ENCODE results near the gene TLR5. TPM values are rescaled to one million over a fixed set of nuclear protein-coding genes. Genes with fewer than 3 reads are reported as not detected.

The TLR5 gene
- total and polyA plus RNA-seq, 2 experiments from 2014 or later, result 1.5 to 1.9 TPM

DNA sequence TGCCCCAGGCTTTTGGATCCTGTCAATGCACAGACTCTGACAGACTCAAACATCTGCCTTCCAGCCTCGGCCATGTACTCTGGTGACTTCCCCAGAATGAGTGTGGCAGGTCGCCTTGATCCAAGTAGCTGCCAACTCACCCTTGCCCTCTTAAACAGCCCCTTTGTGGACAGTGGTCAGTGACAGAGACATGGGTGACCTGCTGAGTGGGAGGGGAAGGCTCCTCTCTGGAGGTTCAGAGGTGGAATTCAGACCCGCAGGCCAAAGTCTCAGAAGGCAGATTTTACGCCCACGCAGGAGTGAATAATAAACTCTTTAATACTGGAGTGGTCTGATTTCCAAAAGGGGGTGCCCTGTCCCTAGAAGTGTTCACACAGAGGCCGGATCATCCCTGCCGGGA lies 63.5 kb downstream of the TLR5 start:
- no peak overlapping the region for H3K27ac ChIP-seq
- H4K20me1 ChIP-seq (ENCODE audit: insufficient read depth, poor library complexity, severe bottlenecking), result no peaks in the 10 kb centered on the region
- no peaks in the 10 kb centered on the region for H3K27me3 ChIP-seq
- no peaks in the 10 kb centered on the region for H3K9me2 ChIP-seq (replicated peaks; ENCODE audit: insufficient read depth)
- no peak for TF ChIP-seq EZH2phosphoT487 (IDR thresholded peaks at IDR 0.05; ENCODE audit: low read depth, severe bottlenecking, unreplicated experiment)
- 91% methylated on average over 7 of the region's 7 CpGs for WGBS (ENCODE audit: low lambda C conversion rate, missing lambda C conversion rate)
- DNase-seq (ENCODE audit: low spot score), result no peak
- H3K9me3 ChIP-seq (ENCODE audit: low read depth), result no peaks in the 10 kb centered on the region
- no peak overlapping the region for H3K4me3 ChIP-seq
- no peak overlapping the region for H3K4me2 ChIP-seq
- H3K4me1 ChIP-seq (ENCODE audit: insufficient read depth), result peaks cover 10% of the 10 kb centered on the region
- no peaks in the 10 kb centered on the region for H3K79me2 ChIP-seq
- H2AFZ ChIP-seq, result no peak overlapping the region
- H3K36me3 ChIP-seq (replicated peaks; ENCODE audit: insufficient read depth, low read depth), result no peaks in the 10 kb centered on the region

DNA sequence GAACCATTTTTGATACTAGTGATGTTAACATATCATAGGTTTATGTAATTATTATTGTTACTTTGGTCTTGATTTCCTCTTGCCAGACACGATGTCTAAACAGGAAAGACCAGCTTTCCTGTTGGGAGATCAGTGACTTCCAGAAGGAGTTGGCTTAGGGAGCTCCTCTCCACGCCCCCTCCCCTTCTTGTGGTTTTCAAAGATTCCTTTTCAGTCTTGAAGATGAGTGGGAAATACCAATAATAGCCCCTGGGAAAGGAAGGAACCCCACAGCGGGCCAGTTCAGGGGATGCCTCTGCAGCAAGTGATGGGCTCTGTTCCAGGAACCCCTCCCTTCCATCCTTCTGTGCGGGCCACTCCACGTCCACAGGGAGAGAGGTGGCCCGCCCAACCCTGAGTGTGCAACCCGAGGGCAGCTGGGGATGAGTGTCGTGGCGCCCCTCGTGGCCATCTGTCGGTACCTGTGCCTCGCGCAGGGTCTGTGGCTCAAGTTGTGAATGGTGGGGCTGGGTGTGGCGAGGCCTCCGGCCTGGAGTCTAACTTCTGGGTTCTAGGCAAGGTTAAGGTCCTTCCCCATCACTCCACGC lies 65.7 kb downstream of the TLR5 start:
- Histone ChIP-seq H3K9me2 (replicated peaks; ENCODE audit: insufficient read depth) (no peaks in the 10 kb centered on the region), H3K79me2 (no peaks in the 10 kb centered on the region), H3K9me3 (ENCODE audit: low read depth) (no peaks in the 10 kb centered on the region), H3K4me1 (ENCODE audit: insufficient read depth) (peaks cover 12% of the 10 kb centered on the region), H3K4me3 (no peak overlapping the region), H3K27ac (no peak overlapping the region), H3K27me3 (no peaks in the 10 kb centered on the region), H2AFZ (no peak overlapping the region), H4K20me1 (ENCODE audit: insufficient read depth, poor library complexity, severe bottlenecking) (no peaks in the 10 kb centered on the region), H3K36me3 (replicated peaks; ENCODE audit: insufficient read depth, low read depth) (no peaks in the 10 kb centered on the region), H3K4me2 (no peak overlapping the region)
- 85% methylated on average over 16 of the region's 16 CpGs for WGBS (ENCODE audit: low lambda C conversion rate, missing lambda C conversion rate)
- TF ChIP-seq, protein P1, sequence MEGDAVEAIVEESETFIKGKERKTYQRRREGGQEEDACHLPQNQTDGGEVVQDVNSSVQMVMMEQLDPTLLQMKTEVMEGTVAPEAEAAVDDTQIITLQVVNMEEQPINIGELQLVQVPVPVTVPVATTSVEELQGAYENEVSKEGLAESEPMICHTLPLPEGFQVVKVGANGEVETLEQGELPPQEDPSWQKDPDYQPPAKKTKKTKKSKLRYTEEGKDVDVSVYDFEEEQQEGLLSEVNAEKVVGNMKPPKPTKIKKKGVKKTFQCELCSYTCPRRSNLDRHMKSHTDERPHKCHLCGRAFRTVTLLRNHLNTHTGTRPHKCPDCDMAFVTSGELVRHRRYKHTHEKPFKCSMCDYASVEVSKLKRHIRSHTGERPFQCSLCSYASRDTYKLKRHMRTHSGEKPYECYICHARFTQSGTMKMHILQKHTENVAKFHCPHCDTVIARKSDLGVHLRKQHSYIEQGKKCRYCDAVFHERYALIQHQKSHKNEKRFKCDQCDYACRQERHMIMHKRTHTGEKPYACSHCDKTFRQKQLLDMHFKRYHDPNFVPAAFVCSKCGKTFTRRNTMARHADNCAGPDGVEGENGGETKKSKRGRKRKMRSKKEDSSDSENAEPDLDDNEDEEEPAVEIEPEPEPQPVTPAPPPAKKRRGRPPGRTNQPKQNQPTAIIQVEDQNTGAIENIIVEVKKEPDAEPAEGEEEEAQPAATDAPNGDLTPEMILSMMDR (IDR thresholded peaks at IDR 0.05; ENCODE audit: poor library complexity), result no peak
- TF ChIP-seq EZH2phosphoT487 (IDR thresholded peaks at IDR 0.05; ENCODE audit: low read depth, severe bottlenecking, unreplicated experiment), result no peak
- TF ChIP-seq EZH2 (IDR thresholded peaks at IDR 0.05; ENCODE audit: borderline replicate concordance), result no peak
- no peak for DNase-seq (ENCODE audit: low spot score)

DNA sequence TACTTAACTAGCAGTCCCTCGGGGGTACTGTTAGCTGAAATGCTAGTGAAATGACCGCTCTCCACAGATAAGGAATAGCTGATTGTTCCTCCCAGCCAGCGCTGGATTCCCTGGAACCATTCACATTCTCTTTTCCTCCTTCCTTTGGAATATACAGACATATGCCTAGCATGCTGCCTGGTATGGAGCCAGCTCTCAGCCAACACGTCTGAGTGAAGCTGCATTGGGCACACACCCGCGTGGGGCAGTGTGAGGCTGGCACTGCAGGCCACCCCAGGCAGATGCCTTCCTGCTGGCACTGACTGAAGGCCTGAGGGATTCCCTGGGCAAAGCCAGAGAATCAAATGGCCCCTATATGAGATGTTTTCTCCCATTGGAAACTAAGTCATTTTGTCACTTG lies 66.7 kb downstream of the TLR5 start:
- no peak overlapping the region for H3K27ac ChIP-seq

DNA sequence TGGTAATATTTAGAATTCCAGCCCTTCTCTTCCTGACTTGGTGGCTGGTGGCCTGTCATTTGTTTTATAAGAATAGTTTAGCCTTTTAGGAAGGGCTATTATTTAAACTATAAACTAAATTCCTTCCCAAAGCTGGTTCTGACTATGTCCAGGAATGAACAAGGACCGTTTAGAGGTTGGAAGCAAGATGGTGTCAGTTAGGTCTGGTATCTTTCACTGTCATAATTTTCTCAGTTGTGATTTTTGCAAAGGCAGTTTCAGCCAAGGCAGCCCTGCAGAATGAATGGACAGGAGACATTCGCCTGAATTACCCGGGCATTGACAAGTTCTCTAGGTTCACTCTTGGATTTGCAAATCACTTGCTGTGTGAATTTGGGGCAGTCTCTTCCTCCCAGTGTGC lies 67.2 kb downstream of the TLR5 start:
- Histone ChIP-seq H3K27ac (no peak overlapping the region), H3K4me3 (no peak overlapping the region), H2AFZ (no peak overlapping the region), H3K27me3 (no peaks in the 10 kb centered on the region), H3K4me1 (ENCODE audit: insufficient read depth) (peaks cover 12% of the 10 kb centered on the region), H3K79me2 (no peaks in the 10 kb centered on the region), H4K20me1 (ENCODE audit: insufficient read depth, poor library complexity, severe bottlenecking) (no peaks in the 10 kb centered on the region), H3K36me3 (replicated peaks; ENCODE audit: insufficient read depth, low read depth) (no peaks in the 10 kb centered on the region), H3K9me2 (replicated peaks; ENCODE audit: insufficient read depth) (no peaks in the 10 kb centered on the region), H3K4me2 (no peak overlapping the region), H3K9me3 (ENCODE audit: low read depth) (no peaks in the 10 kb centered on the region)
- DNase-seq (ENCODE audit: low spot score), result no peak
- WGBS (ENCODE audit: low lambda C conversion rate, missing lambda C conversion rate), result 64% methylated on average over 3 of the region's 3 CpGs
- no peak for TF ChIP-seq EZH2phosphoT487 (IDR thresholded peaks at IDR 0.05; ENCODE audit: low read depth, severe bottlenecking, unreplicated experiment)
- TF ChIP-seq, protein P1 (IDR thresholded peaks at IDR 0.05; ENCODE audit: poor library complexity), result no peak

More for the DNA sequence above, 66.7 kb downstream of the TLR5 start:
- Histone ChIP-seq H3K27me3 (no peaks in the 10 kb centered on the region), H3K9me3 (ENCODE audit: low read depth) (no peaks in the 10 kb centered on the region), H3K4me3 (no peak overlapping the region), H3K36me3 (replicated peaks; ENCODE audit: insufficient read depth, low read depth) (no peaks in the 10 kb centered on the region), H3K79me2 (no peaks in the 10 kb centered on the region), H2AFZ (no peak overlapping the region), H3K4me2 (no peak overlapping the region), H4K20me1 (ENCODE audit: insufficient read depth, poor library complexity, severe bottlenecking) (no peaks in the 10 kb centered on the region), H3K9me2 (replicated peaks; ENCODE audit: insufficient read depth) (no peaks in the 10 kb centered on the region), H3K4me1 (ENCODE audit: insufficient read depth) (peaks cover 12% of the 10 kb centered on the region)
- TF ChIP-seq EZH2 (IDR thresholded peaks at IDR 0.05; ENCODE audit: borderline replicate concordance) (no peak), EZH2phosphoT487 (IDR thresholded peaks at IDR 0.05; ENCODE audit: low read depth, severe bottlenecking, unreplicated experiment) (no peak)
- TF ChIP-seq, protein P1 (IDR thresholded peaks at IDR 0.05; ENCODE audit: poor library complexity), result no peak
- no peak for DNase-seq (ENCODE audit: low spot score)
- 52% methylated on average over 6 of the region's 6 CpGs for WGBS (ENCODE audit: low lambda C conversion rate, missing lambda C conversion rate)
